Panc1 (cell line): ENCODE results near the gene DNAJA1. TPM values are rescaled to one million over a fixed set of nuclear protein-coding genes. Genes with fewer than 3 reads are reported as not detected.
"Not testable (repeated sequence)": the region's sequence is repeated elsewhere in the genome, so short reads cannot be mapped to it uniquely, and the experiment has no call there.

Source experiments
- ATAC-seq: fragments of 200-7000 bp; cut with Tn5 transposase; 2 replicates; pipeline ENCODE4 v1.9.1; 2020; ENCODE audit warnings: mild to moderate bottlenecking, moderate library complexity
- BruUV-seq: library from RNA; stranded (reverse); fragments of 400-500 nt; replicated peaks from 2 replicates; lab custom pipeline; 2021; lab: Mats Ljungman, UMichigan
- CTCF ChIA-PET: fragments of 300-600 bp; sonication (Branson Sonifier 250); formaldehyde crosslinking; loops from one replicate; lab custom pipeline; 2022; ENCODE audit warnings: antibody characterized with exemption; lab: Charles Lee
- POLR2A ChIA-PET: fragments of 300-600 bp; sonication (Branson Sonifier 250); formaldehyde crosslinking; loops from one replicate; lab custom pipeline; 2022; ENCODE audit warnings: antibody characterized with exemption; lab: Charles Lee
- DNase-seq: peaks from one replicate; pipeline ENCODE4 v3.0.0-alpha.2; 2010; ENCODE audit warnings: low read depth, low spot score
- H3K27ac ChIP-seq: 2 replicates; pipeline ENCODE4 v1.5.1; 2011; ENCODE audit warnings: mild to moderate bottlenecking, low read length, inconsistent platforms
- H3K27me3 ChIP-seq: fragments of 200-500 bp; sonication (Bioruptor generic); 2 replicates; pipeline ENCODE4 v1.6.0; 2014; ENCODE audit warnings: low read length, inconsistent platforms; ENCODE audit not compliant: control insufficient read depth, insufficient read depth
- H3K36me3 ChIP-seq: fragments of 200-500 bp; sonication (Bioruptor generic); 2 replicates; pipeline ENCODE4 v1.5.1; 2014; ENCODE audit warnings: inconsistent platforms, mild to moderate bottlenecking, low read length, moderate library complexity; ENCODE audit not compliant: control insufficient read depth, insufficient read depth
- H3K4me1 ChIP-seq: 2 replicates; pipeline ENCODE4 v1.5.1; 2011; ENCODE audit warnings: inconsistent platforms, mild to moderate bottlenecking, low read length, moderate library complexity; ENCODE audit not compliant: control insufficient read depth, insufficient read depth
- H3K4me3 ChIP-seq, 2 experiments: 2 replicates each; pipeline ENCODE4 v1.5.1; 2011 to 2012; ENCODE audit warnings: low read depth in 2 of 2, low read length in 2 of 2, mild to moderate bottlenecking in 2 of 2, inconsistent platforms in 1 of 2, moderate library complexity in 1 of 2
- H3K9me3 ChIP-seq: fragments of 200-500 bp; sonication (Bioruptor generic); 2 replicates; pipeline ENCODE4 v1.5.1; 2014; ENCODE audit warnings: low read depth, mild to moderate bottlenecking, inconsistent platforms, low read length, moderate library complexity; ENCODE audit not compliant: control insufficient read depth, insufficient read depth
- CTCF ChIP-seq: fragments of 450-650 bp; IDR thresholded peaks from 2 replicates; pipeline ENCODE4 v1.5.1; 2017; ENCODE audit warnings: mild to moderate bottlenecking
- POLR2AphosphoS5 ChIP-seq: IDR thresholded peaks from 2 replicates; pipeline ENCODE4 v1.6.1; 2012; ENCODE audit warnings: mild to moderate bottlenecking, low read depth, low read length, moderate library complexity
- REST ChIP-seq, 2 experiments: IDR thresholded peaks; 2 replicates each; pipeline ENCODE4 v1.6.1; 2011 to 2012; ENCODE audit warnings: low read depth in 2 of 2, control low read depth in 1 of 2, low read length in 1 of 2, mild to moderate bottlenecking in 1 of 2, moderate library complexity in 1 of 2; ENCODE audit not compliant: insufficient read depth in 1 of 2
- SIN3A ChIP-seq: IDR thresholded peaks from 2 replicates; pipeline ENCODE4 v1.6.1; 2012; ENCODE audit warnings: low read depth, mild to moderate bottlenecking, low read length, moderate library complexity, borderline replicate concordance; ENCODE audit not compliant: insufficient read depth
- TCF7L2 ChIP-seq: IDR thresholded peaks from 2 replicates; pipeline ENCODE4 v1.6.1; 2011; ENCODE audit warnings: mild to moderate bottlenecking, low read depth, low read length, inconsistent platforms
- in situ Hi-C: cut with HindIII; loops from 2 replicates; pipeline ENCODE4 v1.10.0; 2016; ENCODE audit warnings: low sequenced_read_pairs, low pct_unique_long_range_greater_than_20kb
- intact Hi-C: fragments of 100-400 bp; cut with micrococcal nuclease; formaldehyde crosslinking; loops from one replicate; pipeline ENCODE4 v1.10.0; 2022; ENCODE audit not compliant: unreplicated experiment
- total RNA-seq: library from RNA; stranded (reverse); gene quantifications from one replicate; pipeline ENCODE4 v1.2.1, GENCODE V29; 2021; ENCODE audit not compliant: unreplicated experiment

The DNAJA1 gene
- total RNA-seq, 1 experiment from 2014 or later = 246 TPM

GRCh38 chr9:32992595-32993238 is 32.4 kb upstream of the DNAJA1 start:
- POLR2A ChIA-PET = no interaction called here
- ATAC-seq = no peak

GRCh38 chr9:33000682-33001055 is 24.4 kb upstream of the DNAJA1 start:
- BruUV-seq, CTCF ChIA-PET, H3K36me3 ChIP-seq, intact Hi-C loops, DNase-seq, H3K9me3 ChIP-seq, H3K27me3 ChIP-seq, in situ Hi-C loops, ATAC-seq: not testable (repeated sequence)
- H3K4me3 ChIP-seq = peak overlapping the region; percentile 93 to 96
- peak overlapping the region; percentile 95 for H3K27ac ChIP-seq
- POLR2A ChIA-PET = interaction anchor here (0.5 to 2.6 kb wide), 4 partner anchors 24 to 434 kb away, joined by 3 to 36 read pairs (median 5); partner anchors contain the start of gene DNAJA1
- peaks cover 22% of the 10 kb centered on the region for H3K4me1 ChIP-seq

More at GRCh38 chr9:32992595-32993238, 32.4 kb upstream of the DNAJA1 start:
- no peak overlapping the region for H3K4me3 ChIP-seq
- no TSS peak for BruUV-seq
- no peaks in the 10 kb centered on the region for H3K27me3 ChIP-seq
- CTCF ChIA-PET = no interaction called here
- no peak for TF ChIP-seq POLR2AphosphoS5
- no peak for TF ChIP-seq SIN3A
- TF ChIP-seq REST (IDR thresholded peaks at IDR 0.05; ENCODE audit: insufficient read depth in 1 of 2, low read depth in 2 of 2, low read length in 1 of 2) = no peak
- TF ChIP-seq TCF7L2 = no peak
- no peak for TF ChIP-seq CTCF
- intact Hi-C loops = no loop called here
- H3K36me3 ChIP-seq = peaks cover 3% of the 10 kb centered on the region; the same call in 1 of the 2 replicates
- in situ Hi-C loops = no loop called here
- H3K27ac ChIP-seq = no peak overlapping the region
- H3K9me3 ChIP-seq = no peaks in the 10 kb centered on the region
- no peak for DNase-seq
- no peaks in the 10 kb centered on the region for H3K4me1 ChIP-seq

GRCh38 chr9:33005335-33005734 is 19.7 kb upstream of the DNAJA1 start:
- BruUV-seq, H3K4me3 ChIP-seq, ATAC-seq, CTCF ChIA-PET, H3K27ac ChIP-seq, H3K27me3 ChIP-seq, H3K9me3 ChIP-seq, POLR2A ChIA-PET, DNase-seq, H3K36me3 ChIP-seq, intact Hi-C loops, in situ Hi-C loops: not testable (repeated sequence)
- H3K4me1 ChIP-seq = peaks cover 14% of the 10 kb centered on the region
